B cell (primary cell): ENCODE results near the gene TCF3. TPM values are rescaled to one million over a fixed set of nuclear protein-coding genes. Genes with fewer than 3 reads are reported as not detected.

Source experiments
- ATAC-seq: fragments of 200-7000 bp; cut with Tn5 transposase; one replicate; pipeline ENCODE4 v1.10.0; 2021; ENCODE audit warnings: low read depth, mild to moderate bottlenecking, moderate number of reproducible peaks, moderate library complexity
- CTCF ChIA-PET: fragments of 350-600 bp; sonication (Branson Sonifier 250); formaldehyde crosslinking; loops from one replicate; lab custom pipeline; 2021; ENCODE audit warnings: antibody characterized with exemption, inconsistent platforms; lab: Charles Lee
- POLR2A ChIA-PET: fragments of 350-600 bp; sonication (Branson Sonifier 250); formaldehyde crosslinking; loops from one replicate; lab custom pipeline; 2021; ENCODE audit warnings: antibody characterized with exemption; lab: Charles Lee
- DNase-seq: peaks from one replicate; pipeline ENCODE4 v3.0.0; 2013
- H2AFZ ChIP-seq: 2 replicates; pipeline ENCODE4 v1.6.1; 2012; ENCODE audit warnings: mild to moderate bottlenecking, low read depth, low read length; ENCODE audit not compliant: insufficient read depth, poor library complexity, severe bottlenecking
- H3K27ac ChIP-seq, 2 donors: 1 replicate in 1 of 2; 2 replicates in 1 of 2; pipeline ENCODE4 v1.5.1; 2012 to 2013; ENCODE audit warnings: low read length in 2 of 2, mild to moderate bottlenecking in 2 of 2, moderate library complexity in 1 of 2
- H3K27me3 ChIP-seq, 4 experiments: fragments of 200-600 bp in 1 of 4; sonication (generic) in 1 of 4; replicated peaks in 1 of 4; 1 replicate in 2 of 4; 2 replicates in 2 of 4; pipeline versions ENCODE4 v1.6.1 to v1.7.0; 2013 to 2016; ENCODE audit warnings: low read length in 3 of 4, mild to moderate bottlenecking in 2 of 4, mixed read lengths in 1 of 4, moderate library complexity in 1 of 4; ENCODE audit not compliant: insufficient read depth in 4 of 4, control insufficient read depth in 3 of 4; ENCODE audit errors: control extremely low read depth in 1 of 4
- H3K36me3 ChIP-seq, 2 experiments: replicated peaks in 1 of 2; 1 replicate in 1 of 2; 2 replicates in 1 of 2; pipeline versions ENCODE4 v1.6.1 to v1.7.1; 2013; ENCODE audit warnings: low read length in 1 of 2; ENCODE audit not compliant: insufficient read depth in 2 of 2, control insufficient read depth in 1 of 2; ENCODE audit errors: control extremely low read depth in 1 of 2, extremely low read depth in 1 of 2
- H3K4me1 ChIP-seq, 2 donors: fragments of 200-600 bp in 1 of 2; sonication (generic) in 1 of 2; 1 replicate in 1 of 2; 2 replicates in 1 of 2; pipeline versions ENCODE4 v1.5.1 to v1.6.1; 2013 to 2017; ENCODE audit warnings: low read length in 2 of 2; ENCODE audit not compliant: control insufficient read depth in 2 of 2, insufficient read depth in 2 of 2
- H3K4me2 ChIP-seq: replicated peaks from 2 replicates; pipeline ENCODE3; 2012; ENCODE audit warnings: mild to moderate bottlenecking, low read depth, low read length; ENCODE audit not compliant: poor library complexity, severe bottlenecking
- H3K4me3 ChIP-seq, 5 experiments: fragments of 200-600 bp in 1 of 5; sonication (generic) in 1 of 5; 1 replicate in 3 of 5; 2 replicates in 2 of 5; pipeline versions ENCODE4 v1.5.1 to v1.7.0; 2011 to 2016; ENCODE audit warnings: low read length in 4 of 5, mild to moderate bottlenecking in 4 of 5, low read depth in 2 of 5, control low read depth in 1 of 5, moderate library complexity in 1 of 5; ENCODE audit not compliant: insufficient read depth in 1 of 5; ENCODE audit errors: control extremely low read depth in 1 of 5, extremely low read depth in 1 of 5
- H3K79me2 ChIP-seq: fragments of 200-600 bp; sonication (generic); one replicate; pipeline ENCODE4 v1.6.0; 2016; ENCODE audit warnings: low read length; ENCODE audit not compliant: control insufficient read depth, insufficient read depth
- H3K9ac ChIP-seq: fragments of 200-600 bp; sonication (generic); 2 replicates; pipeline ENCODE4 v1.6.1; 2017; ENCODE audit warnings: mild to moderate bottlenecking, low read length, moderate library complexity
- H3K9me3 ChIP-seq, 3 donors: one replicate each; pipeline versions ENCODE4 v1.6.1 to v1.7.1; 2013; ENCODE audit warnings: low read length in 2 of 3; ENCODE audit not compliant: control insufficient read depth in 2 of 3, insufficient read depth in 1 of 3; ENCODE audit errors: control extremely low read depth in 1 of 3
- H4K20me1 ChIP-seq: 2 replicates; pipeline ENCODE4 v1.6.0; 2012; ENCODE audit warnings: mild to moderate bottlenecking, low read length; ENCODE audit not compliant: insufficient read depth, control insufficient read depth, poor library complexity, severe bottlenecking
- H3K27ac Mint-ChIP-seq: one replicate; pipeline ENCODE4 v1.8.0; 2021; ENCODE audit warnings: mixed read lengths
- H3K27me3 Mint-ChIP-seq: one replicate; pipeline ENCODE4 v1.8.0; 2021; ENCODE audit warnings: mixed read lengths
- H3K4me1 Mint-ChIP-seq: one replicate; pipeline ENCODE4 v1.8.0; 2021; ENCODE audit warnings: mixed read lengths
- H3K4me3 Mint-ChIP-seq: one replicate; pipeline ENCODE4 v1.8.0; 2021; ENCODE audit warnings: mixed read lengths
- H3K9me3 Mint-ChIP-seq: one replicate; pipeline ENCODE4 v1.8.0; 2022; ENCODE audit warnings: mixed read lengths; ENCODE audit not compliant: insufficient read depth
- CTCF ChIP-seq: fragments of 200-600 bp; IDR thresholded peaks from one replicate; pipeline ENCODE4 v1.8.0; 2022; ENCODE audit warnings: antibody characterized with exemption, mild to moderate bottlenecking
- EZH2 ChIP-seq: IDR thresholded peaks from 2 replicates; pipeline ENCODE4 v1.6.1; 2012; ENCODE audit warnings: borderline replicate concordance, low read depth, mild to moderate bottlenecking, moderate library complexity, low read length; ENCODE audit not compliant: insufficient read depth, poor library complexity, severe bottlenecking
- WGBS: methylation state at CpG from one replicate; pipeline ENCODE4 v1.1.5; 2013; ENCODE audit warnings: missing lambda C conversion rate; ENCODE audit not compliant: insufficient coverage; 5-methylcytosine and 5-hydroxymethylcytosine counted together
- intact Hi-C: fragments of 100-400 bp; cut with micrococcal nuclease; formaldehyde crosslinking; loops from one replicate; pipeline ENCODE4 v1.10.0; 2022
- polyA plus RNA-seq: library from polyadenylated mRNA; depleted of rRNA; stranded (reverse); fragments of >200 nt; gene quantifications from 2 replicates; pipeline ENCODE4 v1.2.3, GENCODE V29; 2012
- total RNA-seq, 2 donors: library from RNA; stranded (reverse); fragments of 120-200 nt in 1 of 2; gene quantifications; 1 replicate in 1 of 2; 2 replicates in 1 of 2; pipeline versions ENCODE4 v1.2.3 to v1.2.4, GENCODE V29; 2013 to 2022

The TCF3 gene
- total and polyA plus RNA-seq, 2 donors (not counting 1 experiment from before 2014, with no cell fraction given): 278 to 588 TPM

GRCh38 chr19:1636325-1637236 lies 15.8 kb downstream of the TCF3 start:
- DNase-seq: no peak
- CTCF ChIA-PET: interaction anchor here (1.9 kb wide), 1 partner anchor 15 kb away, joined by 8 read pairs; the partner anchor contains the start of gene TCF3
- intact Hi-C loops: loop anchor here (5.0 kb wide), 1 partner anchor 36 kb away; no protein-coding TSS in a partner anchor
- no peak for ATAC-seq
- Histone ChIP-seq H3K27me3 (no peaks in the 10 kb centered on the region), H3K27ac (no peak overlapping the region), H3K9me3 (peaks cover 0 to 6% (median 0%) of the 10 kb centered on the region in 3 donors), H2AFZ (no peak overlapping the region), H3K79me2 (peaks cover 95% of the 10 kb centered on the region), H3K4me3 (no peak overlapping the region), H3K36me3 (peaks cover 1 to 78% of the 10 kb centered on the region in 2 experiments), H3K4me2 (no peak overlapping the region), H4K20me1 (peaks cover 93% of the 10 kb centered on the region), H3K4me1 (no peaks in the 10 kb centered on the region), H3K9ac (no peak overlapping the region)
- Mint-ChIP-seq H3K27ac (no peak overlapping the region), H3K27me3 (no peaks in the 10 kb centered on the region), H3K4me1 (peaks cover 11% of the 10 kb centered on the region), H3K4me3 (no peak overlapping the region), H3K9me3 (no peaks in the 10 kb centered on the region)
- WGBS: 98% methylated on average over 33 of the region's 34 CpGs
- TF ChIP-seq CTCF (no peak), EZH2 (no peak)
- POLR2A ChIA-PET: interaction anchor here (0.6 kb wide), 1 partner anchor 24 kb away, joined by 5 read pairs; no protein-coding TSS in a partner anchor

DNA sequence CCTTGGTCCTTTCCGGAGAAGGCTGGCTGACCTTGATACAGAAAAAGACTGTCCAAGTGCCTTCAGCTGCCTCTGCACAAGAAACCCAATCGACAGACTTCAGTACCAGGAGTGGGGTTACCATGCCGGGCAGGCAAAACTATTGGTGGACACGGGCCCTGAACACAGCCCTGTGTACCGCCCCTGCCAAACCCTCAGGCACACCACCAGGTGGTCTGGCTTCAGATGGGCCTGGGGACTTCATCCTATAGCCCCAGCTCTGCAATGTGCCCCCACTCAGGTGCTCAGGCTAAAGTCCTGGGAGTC lies 17.5 kb downstream of the TCF3 start:
- intact Hi-C loops: loop anchor here (5.0 kb wide), 1 partner anchor 37 kb away; no protein-coding TSS in a partner anchor
- H3K9me3 ChIP-seq: peaks cover 0 to 6% (median 0%) of the 10 kb centered on the region in 3 donors
- ATAC-seq (no peak), DNase-seq (no peak)
- Mint-ChIP-seq H3K4me1 (peaks cover 10% of the 10 kb centered on the region), H3K27me3 (no peaks in the 10 kb centered on the region), H3K9me3 (no peaks in the 10 kb centered on the region), H3K27ac (no peak overlapping the region), H3K4me3 (no peak overlapping the region)
- peaks cover 96% of the 10 kb centered on the region for H3K79me2 ChIP-seq
- no peak overlapping the region for H3K27ac ChIP-seq
- H3K4me3 ChIP-seq: no peak overlapping the region
- no peak for TF ChIP-seq CTCF
- no peaks in the 10 kb centered on the region for H3K27me3 ChIP-seq
- peaks cover 100% of the 10 kb centered on the region for H4K20me1 ChIP-seq
- WGBS: 100% methylated on average over 5 of the region's 5 CpGs
- no peaks in the 10 kb centered on the region for H3K4me1 ChIP-seq
- ChIA-PET POLR2A (interaction anchor here (0.7 kb wide), 1 partner anchor 11 kb away, joined by 6 read pairs; no protein-coding TSS in a partner anchor), CTCF (interaction anchor here (0.9 to 1.0 kb wide), 3 partner anchors 10 to 37 kb away, joined by 3 read pairs; no protein-coding TSS in a partner anchor)
- H3K36me3 ChIP-seq: peaks cover 1 to 89% of the 10 kb centered on the region in 2 experiments
- H2AFZ ChIP-seq: no peak overlapping the region
- H3K9ac ChIP-seq: no peak overlapping the region
- no peak overlapping the region for H3K4me2 ChIP-seq
